Fibroblast of skin of left quadriceps (primary cell): ENCODE results near the gene ACSL6.

Experiments
- DNase-seq, 2 experiments: peaks; one replicate each; pipeline ENCODE4 v3.0.0-alpha.2; 2013; ENCODE audit warnings: low read depth in 2 of 2

ACSL6 gene

DNA sequence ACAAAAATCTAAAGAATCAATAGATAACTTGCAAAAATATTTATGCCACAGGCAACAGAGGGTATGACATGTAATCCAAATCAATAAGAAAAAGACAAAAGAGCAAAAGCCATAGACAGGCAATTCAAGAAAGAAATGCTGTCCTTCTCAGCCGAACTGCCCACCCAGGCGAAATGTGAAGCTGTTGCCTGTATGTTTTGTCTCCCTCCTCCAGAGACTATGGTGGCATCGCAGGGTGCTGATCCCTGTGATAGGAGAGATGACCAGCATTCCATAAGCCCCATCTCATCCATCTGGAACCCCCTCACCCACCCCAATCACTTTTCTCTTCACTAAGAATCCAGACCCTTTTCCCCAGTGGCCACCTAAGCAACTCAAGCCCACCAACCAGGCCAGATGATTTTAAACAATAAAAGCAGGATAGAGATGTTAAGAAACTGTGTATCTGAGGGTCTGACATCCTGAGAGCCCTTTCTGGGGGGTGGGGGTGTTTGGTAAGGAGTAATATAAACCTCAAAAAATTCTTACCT lies 5.3 kb upstream of the ACSL6 start:
- DNase-seq, result no peak

DNA sequence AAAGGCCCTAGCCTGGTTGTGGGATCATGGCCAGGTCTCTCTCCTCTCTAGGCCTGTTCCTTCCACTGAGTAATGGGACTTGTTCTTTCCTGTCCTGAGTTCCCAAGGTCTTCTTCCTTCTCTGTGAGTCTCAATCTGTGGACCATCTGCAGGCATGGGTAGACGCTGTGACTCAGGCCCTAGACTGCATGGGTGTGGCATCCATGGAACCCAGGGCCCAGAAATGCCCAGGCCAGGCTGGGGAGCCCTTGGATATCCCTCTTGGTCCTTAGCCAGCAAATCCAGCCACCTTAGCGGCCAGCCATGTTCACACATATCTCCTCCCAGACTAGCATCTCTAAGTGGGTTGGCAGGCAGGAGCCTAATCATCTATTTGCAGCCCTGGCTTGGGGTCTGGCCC lies 2.3 kb upstream of the ACSL6 start:
- no peak for DNase-seq

DNA sequence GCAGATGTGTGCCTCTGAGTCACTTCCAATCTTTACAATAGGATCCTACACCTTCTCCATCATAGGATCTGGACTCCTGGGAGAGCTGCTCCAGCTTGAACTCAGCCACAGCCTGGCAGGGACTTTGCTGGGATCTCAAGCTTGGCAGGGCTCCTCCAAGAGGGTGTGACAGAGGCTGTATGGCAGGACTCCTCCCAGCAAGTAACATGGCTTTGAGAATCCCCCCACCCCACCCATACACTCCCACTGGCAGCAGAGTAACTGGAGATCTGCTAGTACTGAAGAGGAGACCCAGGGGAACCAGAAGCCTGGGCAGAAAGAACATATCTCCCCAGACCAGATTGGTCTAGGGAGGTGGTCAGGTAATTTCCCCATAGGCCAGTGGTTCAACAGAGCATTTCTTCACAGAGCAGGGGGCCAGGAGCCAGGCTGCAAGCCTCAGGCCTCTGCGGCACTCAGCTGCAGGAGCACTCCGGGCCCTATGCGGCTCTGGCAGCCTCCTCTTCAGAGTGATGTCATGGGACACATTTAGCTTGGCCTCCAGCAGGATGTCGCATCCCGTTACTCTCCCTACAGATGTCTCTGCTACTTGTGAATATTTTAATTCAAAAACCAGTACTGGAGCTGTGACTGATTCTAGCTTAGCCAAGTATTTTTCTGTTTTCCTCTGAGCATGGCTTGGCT lies 1.7 kb upstream of the ACSL6 start:
- DNase-seq, result no peak

DNA sequence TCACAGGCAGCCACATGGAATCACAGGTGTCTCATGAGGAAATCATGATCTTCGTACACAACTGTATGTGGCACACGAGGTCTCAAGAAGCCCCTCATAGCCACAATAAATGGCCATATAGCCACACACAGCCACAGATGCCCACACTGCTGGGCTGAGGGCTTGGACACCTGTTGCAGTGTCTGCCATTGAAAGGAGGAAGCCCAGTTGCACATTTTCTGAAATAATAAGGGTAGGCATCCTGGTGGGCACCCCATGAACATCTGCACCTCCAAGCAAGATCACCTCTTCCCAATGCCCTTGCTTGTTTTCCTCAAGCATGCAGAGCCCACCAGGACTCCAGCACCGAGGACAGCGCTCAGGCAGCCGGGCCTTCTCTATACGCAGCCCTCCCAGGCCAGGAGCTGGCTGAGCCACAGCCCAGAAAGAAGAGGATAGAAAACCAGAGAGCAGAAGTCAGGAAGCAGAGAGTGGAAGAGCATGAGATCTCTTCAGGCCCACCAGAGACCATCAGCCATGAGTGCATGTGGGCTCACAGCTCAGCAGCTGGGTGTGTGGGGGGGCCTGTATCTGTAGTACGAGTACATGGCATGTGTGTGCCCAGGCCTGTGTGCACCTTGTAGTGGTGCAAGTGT lies 1.0 kb upstream of the ACSL6 start:
- peak; percentile 34 to 37 for DNase-seq

DNA sequence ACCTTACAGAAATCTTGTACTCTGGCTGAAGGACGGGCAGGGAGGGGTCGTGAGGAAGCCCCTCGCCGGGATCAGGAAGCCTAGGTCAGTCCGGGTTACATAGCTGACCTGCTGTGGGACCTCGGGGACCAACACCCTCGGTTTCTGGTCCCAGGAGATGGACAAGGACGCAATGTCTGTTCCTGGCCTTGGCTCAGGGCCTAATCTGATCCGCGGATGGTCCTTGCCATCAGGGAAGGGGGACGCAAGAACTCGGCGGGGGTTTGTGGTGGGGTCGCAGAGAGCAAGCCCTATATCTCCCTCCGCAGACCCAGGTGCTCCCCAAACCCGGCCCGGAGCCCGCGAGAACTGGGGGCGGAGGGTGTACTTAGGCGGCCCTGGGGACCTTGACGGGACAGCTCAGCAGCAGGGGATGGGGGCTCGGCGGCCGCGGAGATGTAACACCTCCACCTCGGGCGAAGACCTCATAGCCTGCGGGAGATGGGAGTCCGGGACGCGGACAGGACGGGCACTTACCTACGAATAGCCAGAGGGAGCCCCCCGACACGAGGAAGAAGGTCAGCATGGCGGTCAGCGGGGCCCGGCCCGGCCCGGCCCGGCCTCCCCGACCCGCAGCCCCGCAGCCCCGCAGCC lies 353 bp downstream of the ACSL6 start:
- no peak for DNase-seq

DNA sequence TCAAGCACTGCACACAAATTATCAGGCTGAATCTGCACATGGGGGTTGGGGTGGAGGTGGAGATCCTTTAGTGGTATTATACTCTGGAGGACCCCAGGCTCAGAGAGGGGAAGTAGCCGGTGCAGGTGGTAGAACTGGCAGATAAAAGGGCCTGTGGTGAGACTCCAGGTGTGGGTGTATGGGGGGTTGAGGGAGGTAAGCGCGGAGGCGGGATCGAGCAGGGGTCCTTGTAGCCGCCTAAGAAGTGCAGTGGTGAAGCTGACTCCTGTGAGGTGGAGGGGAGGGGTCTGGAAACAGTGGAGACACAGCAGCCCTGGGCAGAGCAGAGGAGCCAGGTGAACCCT lies 841 bp downstream of the ACSL6 start:
- DNase-seq, result no peak

DNA sequence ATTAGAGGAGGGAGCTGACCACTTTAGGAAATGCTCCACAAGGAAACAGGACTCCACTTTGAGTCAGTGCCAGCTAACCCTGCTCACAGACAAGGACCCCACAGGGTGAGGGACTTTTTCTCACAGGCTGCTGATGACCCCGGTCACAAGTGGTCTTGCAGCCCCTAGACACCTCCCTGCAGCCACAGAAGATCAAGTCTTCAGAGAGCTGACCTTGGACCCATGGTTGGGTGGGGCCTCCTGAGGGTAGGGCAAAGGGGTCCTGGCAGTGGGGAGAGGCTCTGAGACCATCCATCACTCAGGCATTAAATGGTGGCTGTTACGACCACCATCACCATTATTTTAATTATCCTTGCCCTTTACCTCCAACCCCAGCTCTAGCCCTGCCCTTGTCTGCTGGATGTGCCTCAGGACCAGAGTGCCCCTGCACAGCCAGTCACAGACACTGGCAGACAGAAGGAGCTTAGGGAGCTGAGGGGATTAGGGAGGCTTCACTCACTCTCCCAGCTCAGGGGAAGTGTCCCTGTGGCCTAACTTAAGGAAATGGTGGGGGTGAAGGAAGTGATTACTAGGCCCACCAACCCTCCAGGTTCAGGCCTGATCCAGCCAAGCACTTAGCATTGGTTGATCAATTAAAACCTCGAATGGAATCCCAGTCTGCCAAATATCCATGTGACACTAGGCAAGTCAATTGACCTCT lies 1.6 kb downstream of the ACSL6 start:
- DNase-seq, result no peak

DNA sequence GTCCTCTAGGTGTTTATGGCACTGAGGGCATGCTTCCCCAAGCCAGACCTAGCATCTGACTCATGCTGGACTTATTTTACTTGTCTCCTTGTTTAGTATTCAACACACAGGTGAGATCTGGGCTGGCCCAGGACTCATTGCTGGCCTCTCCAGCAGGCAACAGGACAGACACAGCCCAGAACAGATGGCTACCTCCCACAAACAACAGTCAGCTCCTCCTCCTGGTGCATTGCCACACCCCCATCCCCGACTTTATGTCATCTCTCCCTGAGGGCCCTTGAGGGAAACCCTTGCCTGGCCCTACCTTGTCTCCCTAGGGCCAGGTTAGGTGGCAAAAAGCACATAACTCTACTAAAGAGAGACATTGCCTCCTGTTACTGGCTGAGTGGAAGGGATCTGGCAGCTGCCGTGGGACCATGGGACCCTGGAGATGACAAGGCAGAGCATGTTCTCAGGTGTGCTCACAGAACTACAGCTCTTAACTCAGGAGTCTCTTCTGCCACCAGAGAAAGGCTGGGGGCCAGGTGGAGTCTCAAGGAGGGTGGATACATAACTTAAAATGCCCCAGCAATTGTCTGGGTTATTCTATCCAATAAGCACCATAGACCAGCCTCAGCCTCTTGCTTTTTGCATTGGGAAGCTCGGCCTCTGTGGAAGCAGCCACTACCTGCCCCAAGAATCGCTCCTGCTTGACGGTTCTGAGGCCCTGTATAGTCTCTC lies 2.3 kb downstream of the ACSL6 start:
- no peak for DNase-seq

DNA sequence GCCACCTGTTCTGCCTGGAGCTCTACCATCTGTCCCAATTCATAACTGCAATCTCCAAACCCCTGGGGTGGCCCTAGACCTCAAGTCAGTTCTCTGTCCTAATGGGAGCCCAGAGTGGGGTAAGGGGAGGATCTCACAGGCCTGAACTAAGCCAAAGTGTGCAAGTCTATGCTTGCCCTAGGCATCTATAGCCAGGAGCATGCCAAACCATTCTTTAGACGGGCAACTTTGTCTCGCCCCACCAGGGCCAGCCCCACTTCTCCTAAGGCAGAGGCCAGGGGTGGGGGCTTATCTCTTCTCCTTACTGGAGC lies 3.3 kb downstream of the ACSL6 start:
- DNase-seq, result no peak

DNA sequence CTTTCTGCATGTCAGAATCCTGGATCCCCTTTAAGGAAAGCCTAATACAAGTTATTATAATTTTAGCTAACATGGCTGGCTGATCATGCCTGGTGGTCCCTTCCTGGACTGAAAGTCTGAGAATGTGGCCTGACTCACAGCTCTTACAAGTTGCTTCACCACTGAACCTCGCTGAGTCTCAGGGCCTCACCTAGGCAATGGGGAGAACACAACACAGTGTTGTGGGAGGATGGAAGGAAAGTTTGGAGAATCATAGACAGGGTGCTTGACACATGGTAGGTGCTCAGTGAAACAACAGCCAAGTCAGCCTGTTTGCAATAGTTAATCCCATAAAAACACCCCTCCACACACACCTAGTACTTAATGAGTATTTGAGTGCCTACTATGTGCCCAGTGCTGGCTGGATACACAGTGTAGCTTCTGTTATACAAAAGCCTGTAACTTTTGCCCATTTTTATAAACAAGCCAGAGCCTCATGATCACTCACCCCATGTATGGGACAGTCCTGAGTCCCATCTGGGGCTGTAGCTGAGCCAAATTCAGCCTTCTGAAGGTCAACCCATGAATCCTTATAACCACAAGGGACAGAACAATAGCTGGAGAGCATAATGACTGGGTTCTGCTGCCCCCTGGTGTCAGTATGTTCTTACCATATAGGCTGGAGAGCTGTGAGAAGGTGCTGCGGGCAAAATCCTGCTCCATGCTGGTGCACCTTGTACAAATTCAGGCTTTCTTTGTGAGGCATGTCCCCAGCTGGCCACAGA lies 3.9 kb downstream of the ACSL6 start:
- peak; percentile 27 to 36 for DNase-seq

DNA sequence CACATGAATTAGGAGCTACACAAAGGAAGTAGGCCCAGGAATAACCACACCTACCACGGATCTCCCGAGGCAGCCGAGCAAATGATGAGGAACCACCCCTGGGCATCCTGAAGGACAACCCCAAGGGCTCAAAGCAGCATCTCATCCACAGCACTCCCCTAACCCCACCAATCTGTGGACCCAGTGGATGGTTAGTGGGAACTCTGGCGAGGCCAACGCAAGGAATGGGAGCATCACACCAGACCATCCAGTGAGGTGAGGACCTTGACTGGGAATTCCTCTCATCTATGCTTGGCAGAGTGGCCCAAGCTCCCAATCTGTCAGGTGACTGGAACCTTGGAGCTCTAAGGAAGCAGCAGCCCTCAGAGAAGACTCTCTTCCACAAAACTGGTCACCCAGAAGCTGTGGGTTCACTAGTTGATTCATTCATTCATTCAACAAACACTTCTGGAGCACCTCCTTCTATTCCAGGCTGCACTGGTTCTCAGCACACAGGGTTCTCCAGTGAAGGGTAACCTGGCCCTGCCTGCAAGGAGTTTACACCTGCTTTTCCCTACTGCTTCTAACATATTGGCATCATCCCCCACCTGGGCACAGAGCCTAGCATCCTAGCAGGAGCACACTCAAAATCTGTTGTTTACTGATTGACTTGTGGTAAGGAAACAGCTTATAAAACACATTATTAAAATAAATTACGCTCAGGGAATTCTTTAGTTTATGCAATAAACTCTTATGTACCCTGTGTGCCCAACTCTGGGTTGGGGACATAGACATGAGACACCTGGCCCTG lies 4.9 kb downstream of the ACSL6 start:
- DNase-seq, result no peak

DNA sequence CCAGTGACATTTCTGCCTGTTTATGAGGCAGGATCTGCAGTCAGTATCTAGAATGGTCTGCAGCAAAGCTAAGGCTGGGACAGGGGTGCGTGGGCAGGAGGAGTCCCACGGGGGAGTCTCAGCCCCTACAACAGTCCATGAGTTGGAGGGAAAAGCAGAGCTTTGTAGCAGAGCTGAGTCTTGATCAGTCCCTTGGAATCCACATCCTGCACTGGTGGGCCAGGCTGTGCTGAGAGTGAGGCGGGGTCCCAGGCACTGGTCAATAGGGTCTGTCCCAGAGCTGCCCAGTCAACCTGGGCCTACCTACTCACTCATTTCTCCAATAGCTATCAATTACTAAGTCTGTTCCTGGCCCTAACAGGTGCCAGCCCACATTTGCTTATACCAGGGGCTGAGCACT lies 5.9 kb downstream of the ACSL6 start:
- DNase-seq, result no peak

DNA sequence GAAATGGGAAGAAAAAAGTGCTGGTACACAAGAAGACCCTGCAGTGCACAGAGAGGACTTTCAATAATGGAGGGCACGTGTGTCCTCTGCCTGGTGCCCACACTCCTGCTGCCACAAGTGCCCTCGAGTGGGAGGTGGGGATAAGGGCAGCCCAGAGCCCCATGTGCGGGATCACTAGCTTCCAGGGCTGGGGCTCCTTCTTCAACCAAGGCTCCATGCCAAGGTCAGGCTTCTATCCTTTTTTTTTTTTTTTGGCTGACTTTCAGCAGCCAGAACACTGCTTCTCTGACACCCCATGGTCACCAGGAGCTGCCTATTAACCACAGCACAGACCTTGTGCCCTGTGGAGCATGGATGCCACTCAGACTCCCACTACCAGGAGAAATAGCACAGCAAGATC lies 7.5 kb downstream of the ACSL6 start:
- no peak for DNase-seq

DNA sequence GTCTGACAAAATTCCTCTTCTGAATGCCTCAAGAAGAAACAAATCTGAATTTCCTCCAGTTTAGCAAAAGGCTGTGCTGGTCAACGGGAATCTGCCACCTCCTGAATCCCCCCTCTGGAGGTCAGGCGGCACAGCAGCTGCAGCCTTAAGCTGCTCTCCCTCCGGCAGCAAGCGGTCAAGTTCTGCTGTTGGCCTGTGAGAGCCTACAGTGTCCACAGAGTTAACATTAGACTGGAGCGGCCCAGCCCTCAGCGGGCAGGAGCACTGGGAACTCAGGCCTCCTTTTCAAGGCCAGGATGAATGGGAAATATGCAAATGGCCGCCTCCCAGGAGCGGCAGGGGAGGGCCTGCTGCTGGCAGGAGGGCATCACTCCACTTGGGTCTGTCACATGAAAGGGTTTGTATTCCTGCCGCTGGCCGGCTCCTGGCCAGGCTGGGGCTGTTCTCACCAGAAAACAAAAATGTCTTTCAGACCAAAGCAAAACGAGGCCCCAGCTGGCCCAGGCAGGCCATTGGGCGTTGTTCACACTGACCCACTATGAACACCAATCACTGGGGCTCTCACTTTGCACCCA lies 8.2 kb downstream of the ACSL6 start:
- no peak for DNase-seq

DNA sequence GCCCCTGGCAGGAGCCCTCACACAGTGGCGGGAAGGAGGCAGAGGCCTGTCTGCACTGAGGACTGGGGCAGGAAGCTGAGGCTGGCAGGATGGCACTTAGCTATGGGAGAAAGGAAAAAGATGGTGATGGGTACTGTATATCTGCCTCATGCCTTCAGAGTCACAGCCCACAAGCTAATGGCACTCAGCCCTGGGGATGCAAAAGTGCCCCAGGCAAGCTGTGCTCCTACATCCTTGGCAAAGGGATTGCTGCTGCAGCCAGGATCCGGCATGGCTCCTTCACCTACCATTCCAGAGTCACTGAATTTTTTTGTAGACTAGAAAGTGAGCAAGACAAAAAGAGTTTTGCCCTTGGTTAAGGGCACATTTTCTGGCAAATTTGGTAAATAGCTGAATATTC lies 8.7 kb downstream of the ACSL6 start:
- DNase-seq, result no peak

DNA sequence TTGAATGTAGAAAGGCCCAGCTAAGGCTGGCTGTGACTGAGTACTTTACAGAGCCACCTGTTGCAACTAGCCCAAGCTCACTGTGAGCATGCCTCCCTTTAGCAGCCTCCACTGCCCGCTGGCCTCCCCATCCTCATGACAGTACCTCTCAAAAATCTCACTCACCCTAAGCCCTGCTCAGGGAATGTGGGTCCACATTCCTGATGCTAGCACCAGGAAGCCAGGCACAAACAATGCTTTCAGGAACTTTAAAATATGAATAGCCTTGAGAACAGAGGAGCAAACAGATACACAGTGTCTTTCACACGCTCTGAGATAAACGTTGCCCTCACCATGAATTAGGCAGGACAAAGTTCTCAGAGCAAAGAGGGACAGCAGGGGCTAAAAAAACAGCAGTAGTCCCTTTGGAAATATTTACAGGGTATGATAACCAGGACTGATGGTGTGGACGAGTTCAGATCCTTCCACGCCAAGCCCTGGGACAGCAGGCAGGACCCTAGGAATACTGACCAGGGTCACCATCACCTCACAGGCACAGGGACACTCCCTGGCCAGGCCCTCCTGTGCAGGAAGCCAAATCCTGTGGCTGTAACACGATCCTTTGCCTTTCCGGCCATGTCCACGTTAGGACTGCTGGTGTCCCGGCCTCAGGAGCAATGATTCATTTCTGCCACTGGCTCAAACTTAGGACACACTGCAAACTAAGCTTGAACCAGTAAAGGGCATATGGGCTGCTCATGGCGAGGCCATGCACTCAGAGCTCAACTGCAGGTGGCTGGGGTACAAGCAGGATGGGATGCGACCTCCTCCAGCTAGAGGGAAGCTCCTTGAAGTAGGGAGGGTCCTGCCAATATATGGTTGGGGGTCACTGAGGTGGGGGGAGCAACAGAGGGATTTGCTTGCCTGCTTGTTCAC lies 9.6 kb downstream of the ACSL6 start:
- no peak for DNase-seq

DNA sequence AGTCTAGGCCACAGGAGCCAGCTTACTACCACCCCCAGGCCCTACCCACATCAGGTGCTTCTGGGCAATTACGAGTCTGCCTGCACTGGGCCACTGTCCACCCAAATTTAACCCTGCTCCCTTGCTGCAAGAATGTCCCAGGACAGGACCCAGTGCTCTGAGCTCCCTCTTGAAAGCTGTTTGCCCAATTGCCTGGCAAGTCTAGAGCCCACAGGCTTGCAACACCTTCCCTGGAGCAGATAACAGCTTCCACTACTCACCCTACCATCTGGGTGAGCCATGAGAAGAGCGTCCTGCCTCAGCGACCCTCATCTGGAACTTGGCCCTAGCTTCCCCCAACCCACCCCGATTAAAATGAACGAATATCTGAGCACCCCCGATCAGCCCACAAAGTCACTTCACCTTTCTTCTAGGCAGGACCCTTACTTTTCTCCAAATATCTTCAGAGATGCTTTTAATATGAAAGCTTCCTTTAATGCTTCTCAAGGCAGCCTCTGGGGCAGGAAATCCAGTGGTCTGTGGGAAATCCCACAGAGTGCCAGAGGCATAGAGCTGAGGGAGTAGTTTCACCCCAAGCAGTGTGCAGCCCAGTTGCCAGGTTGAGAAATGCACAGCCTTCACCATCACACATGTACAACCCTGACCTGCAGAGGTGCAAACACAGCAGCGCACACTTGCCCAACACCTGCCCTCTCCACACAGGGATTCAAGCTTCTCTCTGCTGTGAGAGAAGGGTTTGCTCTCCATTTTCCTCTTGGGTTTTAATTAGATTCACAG lies 10.6 kb downstream of the ACSL6 start:
- DNase-seq, result no peak

DNA sequence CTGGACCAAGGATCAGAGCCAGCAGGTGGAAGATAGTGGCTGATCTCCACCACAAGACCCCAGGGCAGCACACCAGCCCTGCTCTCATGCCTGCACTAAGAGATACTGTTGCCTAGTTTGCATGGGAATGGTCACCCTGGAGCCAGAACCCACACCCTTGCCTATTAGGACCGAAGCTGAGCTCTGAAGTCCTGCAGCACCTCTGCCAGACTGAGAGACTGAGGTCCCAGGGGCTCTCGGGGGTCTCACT lies 11.3 kb downstream of the ACSL6 start:
- DNase-seq, result no peak
